ENCODE measurements around the gene IL17C. TPM values are rescaled to one million over a fixed set of nuclear protein-coding genes. Genes with fewer than 3 reads are reported as not detected.

Gene IL17C
- total RNA-seq, 1 experiment from 2014 or later: 0.31 TPM

- H3K9ac ChIP-seq (ENCODE audit: extremely low read depth, insufficient read length, low read length): no peak overlapping the region
- no peaks in the 10 kb centered on the region for H4K20me1 ChIP-seq (ENCODE audit: control insufficient read depth, insufficient read depth, insufficient read length)
- H2BK20ac ChIP-seq (ENCODE audit: low read depth, low read length, poor library complexity, severe bottlenecking): no peak overlapping the region
- no peak overlapping the region for H3K56ac ChIP-seq (ENCODE audit: insufficient read length, low read depth, low read length)
- no peak overlapping the region for H4K8ac ChIP-seq (replicated peaks; ENCODE audit: insufficient read length, low read depth, low read length)
- no peaks in the 10 kb centered on the region for H3K79me2 ChIP-seq (ENCODE audit: insufficient read depth, low read length)
- H4K5ac ChIP-seq (ENCODE audit: insufficient read length, low read depth, low read length): no peak overlapping the region
- Mint-ChIP-seq H3K4me1 (peaks cover 22 to 33% of the 10 kb centered on the region in 2 experiments), H3K9me3 (no peaks in the 10 kb centered on the region; a peak in 1 of 5 replicates), H3K4me3 (no peak overlapping the region; a peak in 1 of 5 replicates), H3K27me3 (ENCODE audit: low read depth) (peaks cover 27% of the 10 kb centered on the region), H3K36me3 (ENCODE audit: insufficient read depth in 1 of 3, low read depth in 3 of 3) (peaks cover 0 to 7% (median 6%) of the 10 kb centered on the region in 3 experiments; a peak in 6 of 7 replicates), H3K27ac (no peak overlapping the region)
- no peak overlapping the region for H2BK15ac ChIP-seq (ENCODE audit: low read depth, low read length)
- H3K79me1 ChIP-seq (ENCODE audit: insufficient read depth, low read depth, low read length, poor library complexity, severe bottlenecking): no peaks in the 10 kb centered on the region
- H3K27ac ChIP-seq (ENCODE audit: insufficient read length, low read depth, low read length): no peak overlapping the region
- no peak overlapping the region for H3K23ac ChIP-seq (ENCODE audit: insufficient read length, low read depth, low read length)
- no peak overlapping the region for H2AFZ ChIP-seq (ENCODE audit: low read length)
- no peak overlapping the region for H3T11ph ChIP-seq (ENCODE audit: low read length)
- H2BK12ac ChIP-seq (ENCODE audit: insufficient read length, low read depth, low read length): no peak overlapping the region
- no peak overlapping the region for H3K4ac ChIP-seq (ENCODE audit: low read depth, low read length)
- no peak for DNase-seq
- no peak overlapping the region for H2BK120ac ChIP-seq (ENCODE audit: low read depth, low read length, poor library complexity, severe bottlenecking)
- H3K27me3 ChIP-seq (ENCODE audit: insufficient read depth, low read length): no peaks in the 10 kb centered on the region
- no peak overlapping the region for H3K4me2 ChIP-seq (ENCODE audit: insufficient read depth, insufficient read length, low read length)
- TF ChIP-seq, protein P1, sequence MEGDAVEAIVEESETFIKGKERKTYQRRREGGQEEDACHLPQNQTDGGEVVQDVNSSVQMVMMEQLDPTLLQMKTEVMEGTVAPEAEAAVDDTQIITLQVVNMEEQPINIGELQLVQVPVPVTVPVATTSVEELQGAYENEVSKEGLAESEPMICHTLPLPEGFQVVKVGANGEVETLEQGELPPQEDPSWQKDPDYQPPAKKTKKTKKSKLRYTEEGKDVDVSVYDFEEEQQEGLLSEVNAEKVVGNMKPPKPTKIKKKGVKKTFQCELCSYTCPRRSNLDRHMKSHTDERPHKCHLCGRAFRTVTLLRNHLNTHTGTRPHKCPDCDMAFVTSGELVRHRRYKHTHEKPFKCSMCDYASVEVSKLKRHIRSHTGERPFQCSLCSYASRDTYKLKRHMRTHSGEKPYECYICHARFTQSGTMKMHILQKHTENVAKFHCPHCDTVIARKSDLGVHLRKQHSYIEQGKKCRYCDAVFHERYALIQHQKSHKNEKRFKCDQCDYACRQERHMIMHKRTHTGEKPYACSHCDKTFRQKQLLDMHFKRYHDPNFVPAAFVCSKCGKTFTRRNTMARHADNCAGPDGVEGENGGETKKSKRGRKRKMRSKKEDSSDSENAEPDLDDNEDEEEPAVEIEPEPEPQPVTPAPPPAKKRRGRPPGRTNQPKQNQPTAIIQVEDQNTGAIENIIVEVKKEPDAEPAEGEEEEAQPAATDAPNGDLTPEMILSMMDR (conservative IDR thresholded peaks at IDR 0.05): no peak
- no peak overlapping the region for H3K14ac ChIP-seq (ENCODE audit: insufficient read depth, low read length)
- peaks cover 15% of the 10 kb centered on the region for H3K23me2 ChIP-seq (ENCODE audit: insufficient read length, low read depth, low read length, poor library complexity, severe bottlenecking)
- no peaks in the 10 kb centered on the region for H3K9me3 ChIP-seq (ENCODE audit: control insufficient read depth, low read depth, low read length)
- peaks cover 4% of the 10 kb centered on the region; the same call in 1 of the 2 replicates for H3K4me1 ChIP-seq (ENCODE audit: insufficient read depth, low read length)
- H2BK5ac ChIP-seq (ENCODE audit: insufficient read length, low read length): no peak overlapping the region
- no peak overlapping the region for H3K18ac ChIP-seq (ENCODE audit: insufficient read length, low read depth, low read length)
- no peak overlapping the region for H2AK5ac ChIP-seq (ENCODE audit: insufficient read length, low read length)
- H4K91ac ChIP-seq (ENCODE audit: insufficient read length, low read depth, low read length): no peak overlapping the region
- no CpG with 5 or more reads among the region's 23 CpGs for WGBS (ENCODE audit: extremely low coverage, insufficient read length, low lambda C conversion rate)
Observed at GRCh38 chr16:88636488-88637265, 1.7 kb upstream of the IL17C start.

Data from H9 (cell line).